Mucosa of descending colon (tissue), 3 donors: Measurements from ENCODE around the gene ARSA. TPM values are rescaled to one million over a fixed set of nuclear protein-coding genes. Genes with fewer than 3 reads are reported as not detected.

Source experiments
- ATAC-seq: fragments of 200-7000 bp; cut with Tn5 transposase; one replicate; pipeline ENCODE4 v1.9.1; 2020; ENCODE audit warnings: mild to moderate bottlenecking, moderate library complexity
- DNase-seq, 3 donors: peaks; one replicate each; pipeline ENCODE4 v3.0.0-alpha.2; 2020
- H3K36me3 ChIP-seq: fragments of 200-600 bp; one replicate; pipeline ENCODE4 v1.8.0; 2021; ENCODE audit warnings: low read depth, mild to moderate bottlenecking
- H3K4me1 ChIP-seq: fragments of 200-600 bp; one replicate; pipeline ENCODE4 v1.8.0; 2021; ENCODE audit warnings: low read depth, mild to moderate bottlenecking
- H3K4me3 ChIP-seq: fragments of 200-600 bp; one replicate; pipeline ENCODE4 v1.8.0; 2021; ENCODE audit warnings: mild to moderate bottlenecking
- H3K9me3 ChIP-seq: fragments of 200-600 bp; one replicate; pipeline ENCODE4 v1.8.0; 2021; ENCODE audit warnings: mild to moderate bottlenecking
- intact Hi-C, 2 donors: fragments of 100-400 bp; cut with DNase I in 1 of 2; cut with micrococcal nuclease in 1 of 2; formaldehyde crosslinking; loops; one replicate each; pipeline versions ENCODE4 v1.11.0 to v1.11.1; 2022; cut with DNase I, micrococcal nuclease
- total RNA-seq, 3 donors: library from RNA; stranded (reverse); fragmentation: NEBNext Ultra II Directional in 2 of 3; extraction: Animal tissue kit (Norgen Biotek cat#: 25700) in 2 of 3; gene quantifications; one replicate each; pipeline versions ENCODE4 v1.2.1 to v1.2.4, GENCODE V29; 2021 to 2023
- TF ChIP-seq, protein P1 (sequence below): fragments of 200-600 bp; IDR thresholded peaks from one replicate; pipeline ENCODE4 v1.8.0; 2022; ENCODE audit warnings: antibody characterized with exemption, mild to moderate bottlenecking
- donor health status: DM: no; HTN: no; CAD: no; lungs with moderate emphysema.
- donor health status: DM: no; HTN: no; CAD: no.
- donor health status: DM: no; HTN: yes; CAD: no.

ARSA gene
- total RNA-seq, 3 donors from 2014 or later, result 64.6 to 87.9 (median 82.2) TPM

DNA sequence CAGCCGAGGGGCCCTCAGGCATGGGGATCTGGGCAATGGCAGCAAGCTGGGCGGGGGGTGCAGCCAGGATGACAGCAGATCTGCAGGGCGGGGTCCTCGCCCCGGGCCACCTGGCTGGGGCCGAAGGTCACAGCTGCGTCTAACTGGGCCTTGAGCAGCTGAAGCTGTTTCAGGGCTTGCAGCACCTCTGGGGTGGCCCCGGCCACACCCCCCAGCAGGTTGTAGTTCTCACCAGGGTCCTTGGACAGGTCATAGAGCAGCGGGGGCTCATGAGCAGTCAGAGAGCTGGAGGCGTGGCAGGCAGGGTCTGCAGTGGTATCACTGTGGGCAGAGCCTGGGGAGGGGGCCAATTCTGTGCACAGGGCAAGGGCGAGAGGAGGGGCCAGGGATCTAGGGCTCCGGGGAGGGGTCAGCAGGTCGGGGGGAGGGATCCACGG lies 2.8 kb downstream of the ARSA start:
- DNase-seq (no peak), ATAC-seq (no peak)
- Histone ChIP-seq H3K36me3 (no peaks in the 10 kb centered on the region), H3K4me1 (peaks cover 22% of the 10 kb centered on the region), H3K4me3 (no peak overlapping the region), H3K9me3 (no peaks in the 10 kb centered on the region)
- intact Hi-C loops, result no loop called here
- TF ChIP-seq, protein P1, sequence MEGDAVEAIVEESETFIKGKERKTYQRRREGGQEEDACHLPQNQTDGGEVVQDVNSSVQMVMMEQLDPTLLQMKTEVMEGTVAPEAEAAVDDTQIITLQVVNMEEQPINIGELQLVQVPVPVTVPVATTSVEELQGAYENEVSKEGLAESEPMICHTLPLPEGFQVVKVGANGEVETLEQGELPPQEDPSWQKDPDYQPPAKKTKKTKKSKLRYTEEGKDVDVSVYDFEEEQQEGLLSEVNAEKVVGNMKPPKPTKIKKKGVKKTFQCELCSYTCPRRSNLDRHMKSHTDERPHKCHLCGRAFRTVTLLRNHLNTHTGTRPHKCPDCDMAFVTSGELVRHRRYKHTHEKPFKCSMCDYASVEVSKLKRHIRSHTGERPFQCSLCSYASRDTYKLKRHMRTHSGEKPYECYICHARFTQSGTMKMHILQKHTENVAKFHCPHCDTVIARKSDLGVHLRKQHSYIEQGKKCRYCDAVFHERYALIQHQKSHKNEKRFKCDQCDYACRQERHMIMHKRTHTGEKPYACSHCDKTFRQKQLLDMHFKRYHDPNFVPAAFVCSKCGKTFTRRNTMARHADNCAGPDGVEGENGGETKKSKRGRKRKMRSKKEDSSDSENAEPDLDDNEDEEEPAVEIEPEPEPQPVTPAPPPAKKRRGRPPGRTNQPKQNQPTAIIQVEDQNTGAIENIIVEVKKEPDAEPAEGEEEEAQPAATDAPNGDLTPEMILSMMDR, result no peak

DNA sequence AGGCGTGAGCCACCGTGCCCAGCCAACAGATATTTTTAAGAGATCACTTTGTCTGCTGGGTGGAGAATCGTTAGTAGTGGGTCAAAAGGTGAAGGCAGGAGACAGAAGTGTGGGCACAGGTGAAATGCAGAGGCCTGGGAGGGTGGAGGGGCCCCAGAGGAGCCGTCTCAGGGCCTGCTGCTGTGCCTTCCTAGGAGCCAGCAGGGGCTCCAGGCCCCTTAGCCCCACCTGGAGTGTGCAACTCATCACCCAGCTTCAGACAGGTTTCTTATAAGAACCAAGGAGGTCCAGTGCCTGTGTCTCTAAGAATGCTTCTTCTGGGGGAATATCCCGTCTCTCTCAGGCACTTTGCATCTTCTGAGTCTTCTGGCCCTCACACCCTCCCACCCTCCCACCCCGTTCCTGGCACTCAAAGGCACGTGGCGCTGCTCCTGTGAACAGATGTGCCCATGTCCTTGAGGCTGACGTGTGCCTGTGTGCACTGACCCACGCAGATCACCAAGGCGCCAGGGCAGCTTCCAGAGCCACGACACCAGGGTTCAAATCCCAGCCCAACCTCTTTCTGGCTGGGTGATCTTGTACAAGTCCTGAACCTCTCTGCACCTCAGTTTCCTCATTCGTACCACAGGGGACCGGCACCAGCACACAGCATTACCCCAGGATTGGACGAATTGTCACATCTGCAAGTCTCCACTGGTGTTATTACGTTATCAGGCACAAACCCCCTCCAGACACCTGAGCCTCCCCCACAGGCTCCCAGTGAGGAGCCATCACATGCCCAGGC lies 3.4 kb downstream of the ARSA start:
- H3K36me3 ChIP-seq, result no peaks in the 10 kb centered on the region
- no peak overlapping the region for H3K4me3 ChIP-seq
- TF ChIP-seq, protein P1, result no peak
- DNase-seq (no peak), ATAC-seq (no peak)
- no peaks in the 10 kb centered on the region for H3K9me3 ChIP-seq
- intact Hi-C loops, result loop anchor here in 1 of 2 donors (5.0 kb wide), 1 partner anchor 97 kb away; the partner anchor contains the start of gene SCO2
- peaks cover 26% of the 10 kb centered on the region for H3K4me1 ChIP-seq

DNA sequence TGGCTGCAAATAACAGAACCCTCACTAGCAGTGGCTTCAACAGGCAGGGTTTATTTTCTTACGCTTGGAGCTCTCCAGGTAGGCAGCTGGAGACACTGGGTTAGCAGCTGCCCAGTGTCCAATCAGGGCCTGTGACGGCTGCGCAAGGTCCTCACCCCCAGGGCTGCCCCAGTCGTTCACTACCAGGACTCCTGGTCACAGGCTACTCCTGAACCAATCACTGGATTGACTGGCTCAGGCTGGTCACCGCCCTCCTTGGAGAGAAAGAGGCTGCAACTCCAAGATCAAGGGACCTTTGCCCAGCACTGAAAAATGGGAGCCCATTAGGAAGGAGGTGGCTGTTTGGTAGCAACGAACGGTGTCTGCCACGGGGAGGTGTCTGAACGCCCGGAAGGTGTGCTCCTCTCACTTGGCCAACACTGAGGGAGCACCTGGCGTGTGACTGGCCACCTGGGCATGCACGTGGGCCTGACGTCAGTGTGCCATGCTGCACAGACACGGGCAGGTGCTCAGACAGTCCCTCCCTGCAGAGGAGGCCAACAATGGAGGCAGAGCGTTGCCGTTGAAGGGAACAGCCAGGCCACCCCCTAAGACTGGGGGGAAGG lies 5.1 kb downstream of the ARSA start:
- DNase-seq, result peak; percentile 92 to 94 (median 93)
- TF ChIP-seq, protein P1, result no peak
- ATAC-seq, result peak; percentile 83
- H3K4me1 ChIP-seq, result peaks cover 26% of the 10 kb centered on the region
- no peaks in the 10 kb centered on the region for H3K9me3 ChIP-seq
- H3K36me3 ChIP-seq, result no peaks in the 10 kb centered on the region
- intact Hi-C loops, result loop anchor here in 1 of 2 donors (5.0 kb wide), 1 partner anchor 96 kb away; the partner anchor contains the start of gene SCO2
- no peak overlapping the region for H3K4me3 ChIP-seq

DNA sequence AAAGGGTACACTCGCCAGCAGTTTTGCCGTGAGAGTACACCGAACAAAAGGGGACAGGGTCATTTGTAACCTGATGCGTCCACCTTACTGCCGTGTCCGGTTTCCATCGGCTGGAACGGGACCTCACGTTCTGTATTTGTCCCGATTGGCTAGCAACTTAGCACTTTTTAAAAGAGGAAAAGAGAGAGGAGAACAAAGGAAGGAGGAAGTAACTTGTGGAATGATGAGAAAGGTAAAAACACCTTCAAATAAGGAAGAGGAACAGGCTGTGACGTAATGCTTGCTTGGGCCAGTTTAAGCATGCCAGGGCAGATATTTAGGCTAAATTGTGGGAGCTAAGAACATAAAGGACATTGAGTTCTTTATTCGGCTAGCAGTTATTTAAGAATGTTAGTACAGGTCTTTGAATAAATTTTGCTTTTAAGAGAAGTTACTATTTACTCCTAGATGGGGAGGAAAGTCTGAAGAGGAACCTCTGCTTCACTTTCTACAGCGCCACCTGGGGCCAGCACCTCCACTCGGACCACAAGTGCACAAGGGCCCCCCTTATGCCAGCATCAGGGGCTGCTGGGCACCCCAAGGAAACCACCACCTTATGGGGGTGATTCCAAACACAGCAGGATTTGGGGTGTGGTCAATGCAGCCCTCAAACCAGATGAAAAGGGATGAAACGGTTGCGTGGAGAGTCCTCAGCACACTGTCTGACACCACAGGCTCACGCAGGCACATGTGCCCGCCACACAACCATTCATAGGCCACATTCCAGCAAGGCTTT lies 5.8 kb downstream of the ARSA start:
- no peak overlapping the region for H3K4me3 ChIP-seq
- TF ChIP-seq, protein P1, result no peak

DNA sequence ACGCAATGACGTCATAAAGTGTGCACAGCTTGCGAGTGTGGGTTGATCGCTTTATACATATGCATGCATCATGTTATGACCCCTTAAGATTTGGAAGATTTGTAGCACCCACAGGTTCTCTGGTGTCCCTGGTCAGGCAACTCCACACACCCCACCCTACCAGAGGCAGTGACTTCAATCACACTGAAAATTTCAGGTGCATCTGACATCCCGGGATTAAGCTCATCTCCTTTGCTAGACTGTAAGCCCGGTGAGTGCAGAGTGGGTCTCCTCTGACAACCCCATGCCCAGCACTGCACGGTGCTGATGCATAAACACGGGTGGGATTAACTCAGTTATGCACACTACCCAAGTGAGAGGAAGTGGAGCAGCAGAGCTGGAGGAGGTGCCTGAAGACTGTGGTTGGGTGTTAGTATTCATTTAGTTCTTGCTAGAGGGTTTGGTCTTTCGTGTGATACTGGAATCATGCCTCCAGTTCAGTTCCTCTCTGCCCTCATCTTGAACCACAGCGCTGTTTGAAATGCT lies 6.5 kb downstream of the ARSA start:
- peak in 2 of 3 donors; percentile 47 to 53 for DNase-seq
- Histone ChIP-seq H3K4me1 (peaks cover 18% of the 10 kb centered on the region), H3K36me3 (no peaks in the 10 kb centered on the region), H3K9me3 (no peaks in the 10 kb centered on the region), H3K4me3 (no peak overlapping the region)
- TF ChIP-seq, protein P1, result no peak
- intact Hi-C loops, result loop anchor here in 1 of 2 donors (5.0 kb wide), 1 partner anchor 94 kb away; the partner anchor contains the start of gene SCO2
- peak; percentile 20 for ATAC-seq

More for the DNA sequence above, 5.8 kb downstream of the ARSA start:
- intact Hi-C loops, result loop anchor here in 1 of 2 donors (5.0 kb wide), 1 partner anchor 95 kb away; the partner anchor contains the start of gene SCO2
- Histone ChIP-seq H3K9me3 (no peaks in the 10 kb centered on the region), H3K36me3 (no peaks in the 10 kb centered on the region), H3K4me1 (peaks cover 22% of the 10 kb centered on the region)
- ATAC-seq (peak; percentile 30), DNase-seq (peak; percentile 71 to 75 (median 75))
